KMS-11 (cell line): ENCODE results near the gene HOMER2.

Experiments
- H2AFZ ChIP-seq: fragments of 200-600 bp; sonication (generic); 2 replicates; pipeline ENCODE4 v1.6.1; 2016; ENCODE audit warnings: antibody characterized with exemption, mixed run types, low read depth
- H3K27ac ChIP-seq: fragments of 200-600 bp; sonication (generic); 2 replicates; pipeline ENCODE4 v1.6.1; 2016; ENCODE audit warnings: mild to moderate bottlenecking, mixed run types
- H3K27me3 ChIP-seq: fragments of 200-600 bp; sonication (generic); 2 replicates; pipeline ENCODE4 v1.6.1; 2017; ENCODE audit warnings: mild to moderate bottlenecking, low read depth, mixed run types, moderate library complexity; ENCODE audit not compliant: insufficient read depth
- H3K36me3 ChIP-seq: fragments of 200-600 bp; sonication (generic); 2 replicates; pipeline ENCODE4 v1.6.1; 2017; ENCODE audit warnings: mild to moderate bottlenecking, mixed run types; ENCODE audit not compliant: insufficient read depth
- H3K4me1 ChIP-seq: fragments of 200-600 bp; sonication (generic); 2 replicates; pipeline ENCODE4 v1.6.1; 2016; ENCODE audit warnings: mild to moderate bottlenecking, low read depth, mixed run types; ENCODE audit not compliant: poor library complexity, severe bottlenecking
- H3K4me2 ChIP-seq: fragments of 200-600 bp; sonication (generic); 2 replicates; pipeline ENCODE4 v1.7.0; 2016; ENCODE audit warnings: mild to moderate bottlenecking, mixed run types
- H3K4me3 ChIP-seq: fragments of 200-600 bp; sonication (generic); IDR thresholded peaks from 2 replicates; pipeline ENCODE4 v1.6.1; 2017; ENCODE audit warnings: low read depth, low read length, mixed read lengths; ENCODE audit not compliant: insufficient read depth
- H3K79me2 ChIP-seq: fragments of 200-600 bp; sonication (generic); 2 replicates; pipeline ENCODE4 v1.6.1; 2016; ENCODE audit warnings: low read depth, mixed run types; ENCODE audit not compliant: insufficient read depth
- H3K9ac ChIP-seq: fragments of 200-600 bp; sonication (generic); 2 replicates; pipeline ENCODE4 v1.6.1; 2016; ENCODE audit warnings: mild to moderate bottlenecking, mixed run types
- H4K20me1 ChIP-seq: fragments of 200-600 bp; sonication (generic); 2 replicates; pipeline ENCODE4 v1.6.1; 2016; ENCODE audit warnings: mild to moderate bottlenecking, mixed run types; ENCODE audit not compliant: insufficient read depth
- CTCF ChIP-seq: fragments of 200-600 bp; sonication (generic); conservative IDR thresholded peaks from 2 replicates; pipeline ENCODE4 v1.6.1; 2017; ENCODE audit warnings: low read depth, mild to moderate bottlenecking, antibody characterized with exemption, low read length, moderate library complexity, mixed read lengths

The HOMER2 gene

GRCh38 chr15:82921939-82922338, 30.6 kb downstream of the HOMER2 start:
- Histone ChIP-seq H4K20me1 (no peaks in the 10 kb centered on the region), H3K27ac (no peak overlapping the region), H3K79me2 (no peaks in the 10 kb centered on the region), H3K36me3 (no peaks in the 10 kb centered on the region), H3K4me1 (no peaks in the 10 kb centered on the region), H3K9ac (no peak overlapping the region), H3K4me2 (no peak overlapping the region), H3K27me3 (no peaks in the 10 kb centered on the region), H2AFZ (no peak overlapping the region), H3K4me3 (no peak overlapping the region)
- no peak for TF ChIP-seq CTCF

GRCh38 chr15:82921242-82921641, 31.3 kb downstream of the HOMER2 start:
- Histone ChIP-seq H3K4me2 (no peak overlapping the region), H3K27me3 (no peaks in the 10 kb centered on the region), H2AFZ (no peak overlapping the region), H3K4me1 (no peaks in the 10 kb centered on the region), H3K4me3 (no peak overlapping the region), H3K9ac (no peak overlapping the region), H4K20me1 (no peaks in the 10 kb centered on the region), H3K36me3 (no peaks in the 10 kb centered on the region), H3K27ac (no peak overlapping the region), H3K79me2 (no peaks in the 10 kb centered on the region)
- no peak for TF ChIP-seq CTCF

- H3K79me2 ChIP-seq, result no peaks in the 10 kb centered on the region
- no peaks in the 10 kb centered on the region for H3K36me3 ChIP-seq
- no peak overlapping the region for H2AFZ ChIP-seq
- TF ChIP-seq CTCF, result no peak
- H3K9ac ChIP-seq, result no peak overlapping the region
- no peak overlapping the region for H3K27ac ChIP-seq
- no peaks in the 10 kb centered on the region for H4K20me1 ChIP-seq
- H3K4me3 ChIP-seq, result no peak overlapping the region
- H3K4me1 ChIP-seq, result no peaks in the 10 kb centered on the region
- H3K27me3 ChIP-seq, result no peaks in the 10 kb centered on the region
- no peak overlapping the region for H3K4me2 ChIP-seq
Measured at GRCh38 chr15:82919231-82919886, 33.2 kb downstream of the HOMER2 start.

GRCh38 chr15:82918607-82919230, 33.8 kb downstream of the HOMER2 start:
- H3K9ac ChIP-seq, result no peak overlapping the region
- no peaks in the 10 kb centered on the region for H3K27me3 ChIP-seq
- no peaks in the 10 kb centered on the region for H3K36me3 ChIP-seq
- H3K4me3 ChIP-seq, result no peak overlapping the region
- H3K79me2 ChIP-seq, result no peaks in the 10 kb centered on the region
- no peak overlapping the region for H3K4me2 ChIP-seq
- no peaks in the 10 kb centered on the region for H3K4me1 ChIP-seq
- no peak overlapping the region for H2AFZ ChIP-seq
- H4K20me1 ChIP-seq, result no peaks in the 10 kb centered on the region
- no peak overlapping the region for H3K27ac ChIP-seq
- no peak for TF ChIP-seq CTCF
